Transverse colon (tissue), 3 donors: Measurements from ENCODE around the gene ZDHHC17.

ENCODE experiments used
- CTCF ChIP-seq, 5 experiments: fragments of 200-600 bp in 3 of 5; fragments of 450-650 bp in 2 of 5; sonication (generic) in 3 of 5; IDR thresholded peaks; 1 replicate in 2 of 5; 2 replicates in 3 of 5; pipeline ENCODE4 v1.5.1; 2016 to 2017; ENCODE audit warnings: antibody characterized with exemption in 5 of 5, inconsistent platforms in 3 of 5, mild to moderate bottlenecking in 2 of 5, moderate library complexity in 1 of 5
- POLR2A ChIP-seq: fragments of 450-650 bp; IDR thresholded peaks from one replicate; pipeline ENCODE4 v1.6.1; 2016; ENCODE audit warnings: antibody characterized with exemption, mild to moderate bottlenecking, moderate library complexity

GRCh38 chr12:76747245-76747644, 16.7 kb upstream of the ZDHHC17 start:
- TF ChIP-seq CTCF (IDR thresholded peaks at IDR 0.05) (no peak), POLR2A (no peak)
